Measurements from ENCODE around the gene ARHGAP40.
A peak's percentile ranks its signal among the peaks of the same experiment; 100 is the strongest.

DNA sequence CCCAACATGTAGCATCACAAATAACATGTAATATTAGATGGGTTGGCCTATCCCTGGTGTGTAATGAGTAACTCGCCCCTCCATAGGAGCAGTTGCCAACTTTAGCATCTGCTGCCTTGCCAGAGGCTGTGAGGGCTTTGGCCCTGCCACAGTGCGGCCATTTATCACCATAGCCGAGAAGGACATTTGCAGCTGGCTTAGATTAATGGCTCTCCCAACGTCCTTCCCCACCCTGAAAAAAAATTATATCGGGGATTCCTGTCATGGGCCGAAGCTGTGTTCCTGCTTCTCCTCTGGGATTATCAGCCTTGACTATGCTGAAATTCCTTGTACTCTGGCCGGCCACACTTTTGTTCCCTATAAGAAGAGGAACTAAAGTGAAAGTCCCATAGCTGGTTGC, 28.2 kb upstream of the ARHGAP40 start:
- TF ChIP-seq SNAI2 (CRISPR knock-in tag; IDR thresholded peaks at IDR 0.05) (no peak), BACH2 (CRISPR knock-in tag; IDR thresholded peaks at IDR 0.05; ENCODE audit: borderline replicate concordance) (no peak), ZNF70 (CRISPR knock-in tag; IDR thresholded peaks at IDR 0.05) (no peak), PPARA (CRISPR knock-in tag; IDR thresholded peaks at IDR 0.05; ENCODE audit: borderline replicate concordance) (no peak), RARB (CRISPR knock-in tag; IDR thresholded peaks at IDR 0.05) (no peak), PATZ1 (CRISPR knock-in tag; IDR thresholded peaks at IDR 0.05; ENCODE audit: borderline replicate concordance) (no peak), TCF4 (CRISPR knock-in tag; IDR thresholded peaks at IDR 0.05; ENCODE audit: borderline replicate concordance) (0 out of 2 replicates have a peak, but pooled peaks have one; percentile 12), TSHZ2 (CRISPR knock-in tag; IDR thresholded peaks at IDR 0.05) (no peak)
